ENCODE measurements around the gene ALG12.

ALG12 gene

GRCh38 chr22:49917974-49918910 is at the start of gene ALG12, which contains the start of gene CRELD2:
Gene ALG12, minus strand, starts transcription at chr22:49918438. Its CDS starts 4,673 bp downstream, at chr22:49913765.
Gene CRELD2, plus strand, starts transcription at chr22:49918634. Its CDS starts 136 bp downstream, at chr22:49918770.
- peak within 1 kb of the TSS; percentile 88 for H3K27ac ChIP-seq (ENCODE audit: low read length)
- peaks cover 28% of the 10 kb centered on the region for H3K4me1 ChIP-seq (ENCODE audit: control insufficient read depth, insufficient read depth, low read length)
- H3K9ac ChIP-seq (ENCODE audit: low read length in 2 of 2), result peak within 1 kb of the TSS; percentile 84 to 87
- H3K4me3 ChIP-seq (ENCODE audit: low read length in 2 of 2), result peak within 1 kb of the TSS; percentile 77 to 82
- H3K27me3 ChIP-seq (ENCODE audit: control insufficient read depth in 1 of 2, insufficient read depth in 2 of 2, low read length in 2 of 2), result no peaks in the 10 kb centered on the region
- H3K9me3 ChIP-seq (ENCODE audit: control insufficient read depth in 2 of 2, low read length in 2 of 2), result no peaks in the 10 kb centered on the region
- peaks cover 8 to 12% of the 10 kb centered on the region in 2 donors for H3K36me3 ChIP-seq (ENCODE audit: control insufficient read depth in 2 of 2, insufficient read depth in 2 of 2, low read length in 2 of 2)

- H3K36me3 ChIP-seq (ENCODE audit: control insufficient read depth in 2 of 2, insufficient read depth in 2 of 2, low read length in 2 of 2), result peaks cover 5 to 7% of the 10 kb centered on the region in 2 donors
- H3K4me1 ChIP-seq (ENCODE audit: control insufficient read depth, insufficient read depth, low read length), result peaks cover 59% of the 10 kb centered on the region
- no peaks in the 10 kb centered on the region for H3K27me3 ChIP-seq (ENCODE audit: control insufficient read depth in 1 of 2, insufficient read depth in 2 of 2, low read length in 2 of 2)
- peak overlapping the region; percentile 60 for H3K27ac ChIP-seq (ENCODE audit: low read length)
- peak overlapping the region in 1 of 2 donors; percentile 52 for H3K4me3 ChIP-seq (ENCODE audit: low read length in 2 of 2)
- H3K9ac ChIP-seq (ENCODE audit: low read length in 2 of 2), result no peak overlapping the region
- H3K9me3 ChIP-seq (ENCODE audit: control insufficient read depth in 2 of 2, low read length in 2 of 2), result no peaks in the 10 kb centered on the region
Observed at GRCh38 chr22:49967706-49968208, 49.5 kb upstream of the ALG12 start.

GRCh38 chr22:49966774-49967705 is 48.8 kb upstream of the ALG12 start:
- Histone ChIP-seq H3K27me3 (ENCODE audit: control insufficient read depth in 1 of 2, insufficient read depth in 2 of 2, low read length in 2 of 2) (no peaks in the 10 kb centered on the region), H3K36me3 (ENCODE audit: control insufficient read depth in 2 of 2, insufficient read depth in 2 of 2, low read length in 2 of 2) (peaks cover 5 to 7% of the 10 kb centered on the region in 2 donors), H3K27ac (ENCODE audit: low read length) (peak overlapping the region; percentile 60), H3K9me3 (ENCODE audit: control insufficient read depth in 2 of 2, low read length in 2 of 2) (no peaks in the 10 kb centered on the region), H3K9ac (ENCODE audit: low read length in 2 of 2) (peak overlapping the region in 1 of 2 donors; percentile 15), H3K4me3 (ENCODE audit: low read length in 2 of 2) (peak overlapping the region in 1 of 2 donors; percentile 52), H3K4me1 (ENCODE audit: control insufficient read depth, insufficient read depth, low read length) (peaks cover 62% of the 10 kb centered on the region)

- peak overlapping the region; percentile 60 for H3K27ac ChIP-seq (ENCODE audit: low read length)
- H3K4me1 ChIP-seq (ENCODE audit: control insufficient read depth, insufficient read depth, low read length), result peaks cover 63% of the 10 kb centered on the region
- H3K4me3 ChIP-seq (ENCODE audit: low read length in 2 of 2), result no peak overlapping the region
Observed at GRCh38 chr22:49966041-49966773, 48.0 kb upstream of the ALG12 start.

GRCh38 chr22:49965091-49966040 is 47.1 kb upstream of the ALG12 start:
- H3K36me3 ChIP-seq (ENCODE audit: control insufficient read depth in 2 of 2, insufficient read depth in 2 of 2, low read length in 2 of 2), result peaks cover 5 to 7% of the 10 kb centered on the region in 2 donors
- peak overlapping the region; percentile 6 for H3K27ac ChIP-seq (ENCODE audit: low read length)
- H3K4me1 ChIP-seq (ENCODE audit: control insufficient read depth, insufficient read depth, low read length), result peaks cover 55% of the 10 kb centered on the region
- H3K27me3 ChIP-seq (ENCODE audit: control insufficient read depth in 1 of 2, insufficient read depth in 2 of 2, low read length in 2 of 2), result no peaks in the 10 kb centered on the region
- no peaks in the 10 kb centered on the region for H3K9me3 ChIP-seq (ENCODE audit: control insufficient read depth in 2 of 2, low read length in 2 of 2)
- H3K9ac ChIP-seq (ENCODE audit: low read length in 2 of 2), result no peak overlapping the region
- no peak overlapping the region for H3K4me3 ChIP-seq (ENCODE audit: low read length in 2 of 2)

More at GRCh38 chr22:49966041-49966773, 48.0 kb upstream of the ALG12 start:
- H3K27me3 ChIP-seq (ENCODE audit: control insufficient read depth in 1 of 2, insufficient read depth in 2 of 2, low read length in 2 of 2), result no peaks in the 10 kb centered on the region
- H3K36me3 ChIP-seq (ENCODE audit: control insufficient read depth in 2 of 2, insufficient read depth in 2 of 2, low read length in 2 of 2), result peaks cover 5 to 7% of the 10 kb centered on the region in 2 donors
- no peaks in the 10 kb centered on the region for H3K9me3 ChIP-seq (ENCODE audit: control insufficient read depth in 2 of 2, low read length in 2 of 2)
- no peak overlapping the region for H3K9ac ChIP-seq (ENCODE audit: low read length in 2 of 2)

- Histone ChIP-seq H3K4me3 (ENCODE audit: low read length in 2 of 2) (peak overlapping the region in 1 of 2 donors; percentile 7), H3K4me1 (ENCODE audit: control insufficient read depth, insufficient read depth, low read length) (peaks cover 60% of the 10 kb centered on the region), H3K27me3 (ENCODE audit: control insufficient read depth in 1 of 2, insufficient read depth in 2 of 2, low read length in 2 of 2) (no peaks in the 10 kb centered on the region), H3K27ac (ENCODE audit: low read length) (no peak overlapping the region), H3K36me3 (ENCODE audit: control insufficient read depth in 2 of 2, insufficient read depth in 2 of 2, low read length in 2 of 2) (peaks cover 5 to 7% of the 10 kb centered on the region in 2 donors), H3K9ac (ENCODE audit: low read length in 2 of 2) (no peak overlapping the region), H3K9me3 (ENCODE audit: control insufficient read depth in 2 of 2, low read length in 2 of 2) (no peaks in the 10 kb centered on the region)
Observed at GRCh38 chr22:49964136-49965090, 46.2 kb upstream of the ALG12 start.

GRCh38 chr22:49963647-49964026 is 45.4 kb upstream of the ALG12 start:
- no peaks in the 10 kb centered on the region for H3K9me3 ChIP-seq (ENCODE audit: control insufficient read depth in 2 of 2, low read length in 2 of 2)
- H3K27me3 ChIP-seq (ENCODE audit: control insufficient read depth in 1 of 2, insufficient read depth in 2 of 2, low read length in 2 of 2), result no peaks in the 10 kb centered on the region
- peaks cover 5 to 7% of the 10 kb centered on the region in 2 donors for H3K36me3 ChIP-seq (ENCODE audit: control insufficient read depth in 2 of 2, insufficient read depth in 2 of 2, low read length in 2 of 2)
- peaks cover 58% of the 10 kb centered on the region for H3K4me1 ChIP-seq (ENCODE audit: control insufficient read depth, insufficient read depth, low read length)
- no peak overlapping the region for H3K27ac ChIP-seq (ENCODE audit: low read length)
- peak overlapping the region in 1 of 2 donors; percentile 35 for H3K4me3 ChIP-seq (ENCODE audit: low read length in 2 of 2)
- peak overlapping the region in 1 of 2 donors; percentile 38 for H3K9ac ChIP-seq (ENCODE audit: low read length in 2 of 2)

GRCh38 chr22:49962751-49963646 is 44.8 kb upstream of the ALG12 start:
- H3K4me1 ChIP-seq (ENCODE audit: control insufficient read depth, insufficient read depth, low read length), result peaks cover 58% of the 10 kb centered on the region

More at GRCh38 chr22:49962751-49963646, 44.8 kb upstream of the ALG12 start:
- Histone ChIP-seq H3K9me3 (ENCODE audit: control insufficient read depth in 2 of 2, low read length in 2 of 2) (no peaks in the 10 kb centered on the region), H3K27me3 (ENCODE audit: control insufficient read depth in 1 of 2, insufficient read depth in 2 of 2, low read length in 2 of 2) (no peaks in the 10 kb centered on the region), H3K9ac (ENCODE audit: low read length in 2 of 2) (peak overlapping the region; percentile 51 to 73), H3K4me3 (ENCODE audit: low read length in 2 of 2) (peak overlapping the region; percentile 71 to 73), H3K27ac (ENCODE audit: low read length) (peak overlapping the region; percentile 60), H3K36me3 (ENCODE audit: control insufficient read depth in 2 of 2, insufficient read depth in 2 of 2, low read length in 2 of 2) (peaks cover 5 to 7% of the 10 kb centered on the region in 2 donors)

Measured in stomach smooth muscle (tissue), 2 donors.